A673 (cell line): Measurements from ENCODE around the gene CAMK1.

Experiments
- EZH2 ChIP-seq: fragments of 200-600 bp; sonication (generic); IDR thresholded peaks from 2 replicates; pipeline ENCODE4 v1.6.1; 2017; ENCODE audit warnings: borderline replicate concordance, low read depth, mild to moderate bottlenecking, mixed read lengths, antibody characterized with exemption, low read length; ENCODE audit not compliant: poor library complexity, severe bottlenecking
- TF ChIP-seq, protein P1 (sequence below): fragments of 300-800, 200-600 bp; sonication (generic); conservative IDR thresholded peaks from 2 replicates; pipeline ENCODE4 v1.5.1; 2017; ENCODE audit warnings: low read depth, mild to moderate bottlenecking, antibody characterized with exemption, low read length, moderate library complexity, mixed read lengths

GRCh38 chr3:9745521-9745920, 24.2 kb downstream of the CAMK1 start:
- TF ChIP-seq, protein P1, sequence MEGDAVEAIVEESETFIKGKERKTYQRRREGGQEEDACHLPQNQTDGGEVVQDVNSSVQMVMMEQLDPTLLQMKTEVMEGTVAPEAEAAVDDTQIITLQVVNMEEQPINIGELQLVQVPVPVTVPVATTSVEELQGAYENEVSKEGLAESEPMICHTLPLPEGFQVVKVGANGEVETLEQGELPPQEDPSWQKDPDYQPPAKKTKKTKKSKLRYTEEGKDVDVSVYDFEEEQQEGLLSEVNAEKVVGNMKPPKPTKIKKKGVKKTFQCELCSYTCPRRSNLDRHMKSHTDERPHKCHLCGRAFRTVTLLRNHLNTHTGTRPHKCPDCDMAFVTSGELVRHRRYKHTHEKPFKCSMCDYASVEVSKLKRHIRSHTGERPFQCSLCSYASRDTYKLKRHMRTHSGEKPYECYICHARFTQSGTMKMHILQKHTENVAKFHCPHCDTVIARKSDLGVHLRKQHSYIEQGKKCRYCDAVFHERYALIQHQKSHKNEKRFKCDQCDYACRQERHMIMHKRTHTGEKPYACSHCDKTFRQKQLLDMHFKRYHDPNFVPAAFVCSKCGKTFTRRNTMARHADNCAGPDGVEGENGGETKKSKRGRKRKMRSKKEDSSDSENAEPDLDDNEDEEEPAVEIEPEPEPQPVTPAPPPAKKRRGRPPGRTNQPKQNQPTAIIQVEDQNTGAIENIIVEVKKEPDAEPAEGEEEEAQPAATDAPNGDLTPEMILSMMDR, result no peak
- no peak for TF ChIP-seq EZH2
